HCT116 (cell line): ENCODE data around the gene RNF207. TPM values are rescaled to one million over a fixed set of nuclear protein-coding genes. Genes with fewer than 3 reads are reported as not detected.

Source experiments
- ATAC-seq: fragments of 200-7000 bp; cut with Tn5 transposase; 2 replicates; pipeline ENCODE4 v1.9.1; 2020; ENCODE audit warnings: mild to moderate bottlenecking, moderate library complexity
- BruUV-seq: library from RNA; stranded (reverse); fragments of 400-500 nt; replicated peaks from 2 replicates; lab custom pipeline; 2021; lab: Mats Ljungman, UMichigan
- CTCF ChIA-PET: fragments of 300-600 bp; sonication (Branson Sonifier 250); formaldehyde crosslinking; loops from one replicate; lab custom pipeline; 2021; ENCODE audit warnings: antibody characterized with exemption; lab: Charles Lee
- POLR2A ChIA-PET: fragments of 300-600, 350-600 bp; sonication (Branson Sonifier 250); formaldehyde crosslinking; loops from one replicate; lab custom pipeline; 2021; ENCODE audit warnings: antibody characterized with exemption; lab: Charles Lee
- RAD21 ChIA-PET, 2 experiments: fragments of 300-600 bp; sonication (Branson Sonifier 250); formaldehyde crosslinking; loops; one replicate each; lab custom pipeline; 2023; ENCODE audit warnings: low total read pairs in 2 of 2; ENCODE audit not compliant: uncharacterized antibody in 2 of 2, unreplicated experiment in 2 of 2, low non-redundant PET in 1 of 2; lab: Charles Lee
- DNase-seq: peaks from one replicate; pipeline ENCODE4 v3.0.0-alpha.2; 2010; ENCODE audit warnings: low read depth, low spot score
- H2AFZ ChIP-seq: fragments of 200-600 bp; shearing (Covaris generic), sonication (generic); 2 replicates; pipeline ENCODE4 v1.6.1; 2017; ENCODE audit warnings: low read depth, mixed run types, mixed read lengths, antibody characterized with exemption, low read length; ENCODE audit not compliant: poor library complexity, severe bottlenecking
- H3K27ac ChIP-seq: 2 replicates; pipeline ENCODE4 v1.5.1; 2012; ENCODE audit warnings: low read depth, low read length
- H3K27me3 ChIP-seq: fragments of 200-600 bp; sonication (generic); 2 replicates; pipeline ENCODE4 v1.6.1; 2016; ENCODE audit warnings: mixed run types, low read length, mixed read lengths; ENCODE audit not compliant: insufficient read depth
- H3K36me3 ChIP-seq, 2 experiments: fragments of 200-500 bp in 1 of 2; fragments of 200-600 bp in 1 of 2; sonication (Bioruptor generic) in 1 of 2; sonication (generic) in 1 of 2; 2 replicates each; pipeline versions ENCODE4 v1.5.1 to v1.6.1; 2014 to 2016; ENCODE audit warnings: low read length in 2 of 2, inconsistent platforms in 1 of 2, mixed read lengths in 1 of 2, mixed run types in 1 of 2; ENCODE audit not compliant: insufficient read depth in 2 of 2, control insufficient read depth in 1 of 2
- H3K4me1 ChIP-seq, 2 experiments: fragments of 200-600 bp in 1 of 2; sonication (generic) in 1 of 2; 2 replicates each; pipeline versions ENCODE4 v1.5.1 to v1.6.1; 2012 to 2017; ENCODE audit warnings: low read length in 2 of 2, inconsistent platforms in 1 of 2, mild to moderate bottlenecking in 1 of 2, mixed read lengths in 1 of 2, mixed run types in 1 of 2, moderate library complexity in 1 of 2; ENCODE audit not compliant: insufficient read depth in 2 of 2, control insufficient read depth in 1 of 2
- H3K4me2 ChIP-seq: fragments of 200-600 bp; sonication (generic); 2 replicates; pipeline ENCODE4 v1.6.1; 2017; ENCODE audit warnings: mixed run types, low read length, mixed read lengths
- H3K4me3 ChIP-seq, 2 experiments: fragments of 200-600 bp in 1 of 2; sonication (generic) in 1 of 2; replicated peaks in 1 of 2; 2 replicates each; pipeline ENCODE4 v1.5.1; 2011 to 2016; ENCODE audit warnings: low read length in 2 of 2, control low read depth in 1 of 2, low read depth in 1 of 2, mild to moderate bottlenecking in 1 of 2, mixed read lengths in 1 of 2, mixed run types in 1 of 2
- H3K79me2 ChIP-seq: fragments of 200-600 bp; sonication (generic); 2 replicates; pipeline ENCODE4 v1.6.1; 2017; ENCODE audit warnings: mild to moderate bottlenecking, mixed run types, low read length, moderate library complexity, mixed read lengths; ENCODE audit not compliant: insufficient read depth
- H3K9ac ChIP-seq: fragments of 200-600 bp; sonication (generic); 2 replicates; pipeline ENCODE4 v1.6.1; 2016; ENCODE audit warnings: low read length, mixed read lengths
- H3K9me2 ChIP-seq: fragments of 200-600 bp; sonication (generic), shearing (Covaris generic); 2 replicates; pipeline ENCODE4 v1.6.1; 2017; ENCODE audit warnings: mixed run types, mild to moderate bottlenecking, moderate library complexity; ENCODE audit not compliant: insufficient read depth
- H3K9me3 ChIP-seq, 2 experiments: fragments of 200-500 bp in 1 of 2; fragments of 200-600 bp in 1 of 2; sonication (Bioruptor generic) in 1 of 2; sonication (generic) in 1 of 2; 2 replicates each; pipeline ENCODE4 v1.6.1; 2014 to 2017; ENCODE audit warnings: low read length in 2 of 2, mixed read lengths in 2 of 2, inconsistent platforms in 1 of 2, low read depth in 1 of 2, mild to moderate bottlenecking in 1 of 2, mixed run types in 1 of 2, moderate library complexity in 1 of 2; ENCODE audit not compliant: control insufficient read depth in 1 of 2, insufficient read depth in 1 of 2
- H4K20me1 ChIP-seq: fragments of 200-600 bp; sonication (generic), shearing (Covaris generic); 2 replicates; pipeline ENCODE4 v1.6.1; 2017; ENCODE audit warnings: mixed run types, mild to moderate bottlenecking, moderate library complexity; ENCODE audit not compliant: insufficient read depth
- CBX3 ChIP-seq: IDR thresholded peaks from 2 replicates; pipeline ENCODE4 v1.6.1; 2012; ENCODE audit warnings: low read depth
- EGR1 ChIP-seq: IDR thresholded peaks from 2 replicates; pipeline ENCODE4 v1.6.1; 2012; ENCODE audit warnings: low read depth
- ELF1 ChIP-seq: IDR thresholded peaks from 2 replicates; pipeline ENCODE4 v1.6.1; 2012; ENCODE audit warnings: low read depth, borderline replicate concordance
- EZH2 ChIP-seq: fragments of 200-600 bp; sonication (generic); IDR thresholded peaks from 2 replicates; pipeline ENCODE4 v1.6.1; 2017; ENCODE audit warnings: antibody characterized with exemption, mixed run types
- FOSL1 ChIP-seq: IDR thresholded peaks from 2 replicates; pipeline ENCODE4 v1.6.1; 2012; ENCODE audit warnings: low read depth
- JUND ChIP-seq: IDR thresholded peaks from 2 replicates; pipeline ENCODE4 v1.6.1; 2012
- POLR2A ChIP-seq: IDR thresholded peaks from 2 replicates; pipeline ENCODE4 v1.7.0; 2011; ENCODE audit warnings: borderline replicate concordance; ENCODE audit not compliant: insufficient read depth, insufficient read length; ENCODE audit errors: extremely low read depth
- RAD21 ChIP-seq: IDR thresholded peaks from 2 replicates; pipeline ENCODE4 v1.6.1; 2012; ENCODE audit warnings: low read depth, mild to moderate bottlenecking
- SIN3A ChIP-seq: IDR thresholded peaks from 2 replicates; pipeline ENCODE4 v1.6.1; 2012; ENCODE audit warnings: low read depth
- SP1 ChIP-seq: IDR thresholded peaks from 2 replicates; pipeline ENCODE4 v1.6.1; 2012; ENCODE audit warnings: low read depth
- SRF ChIP-seq: IDR thresholded peaks from 2 replicates; pipeline ENCODE4 v1.6.1; 2012; ENCODE audit warnings: low read depth
- TCF7L2 ChIP-seq: IDR thresholded peaks from 2 replicates; pipeline ENCODE4 v1.7.0; 2011; ENCODE audit warnings: borderline replicate concordance, inconsistent platforms; ENCODE audit not compliant: insufficient read depth, insufficient read length; ENCODE audit errors: extremely low read depth
- YY1 ChIP-seq: IDR thresholded peaks from 2 replicates; pipeline ENCODE4 v1.6.1; 2011; ENCODE audit warnings: low read length, low read depth, moderate library complexity, mild to moderate bottlenecking; ENCODE audit not compliant: insufficient replicate concordance; ENCODE audit errors: extremely low read depth
- ZFX ChIP-seq: fragments of 450-650 bp; IDR thresholded peaks from 2 replicates; pipeline ENCODE4 v1.6.1; 2017
- ZNF274 ChIP-seq: fragments of 200-500 bp; sonication (Bioruptor generic); IDR thresholded peaks from 2 replicates; pipeline ENCODE4 v1.6.1; 2014; ENCODE audit warnings: mild to moderate bottlenecking, low read depth, low read length, inconsistent platforms
- intact Hi-C: fragments of 100-400 bp; cut with micrococcal nuclease; formaldehyde crosslinking; loops from 2 replicates; pipeline ENCODE4 v1.10.0; 2022
- total RNA-seq: library from RNA; stranded (reverse); gene quantifications from one replicate; pipeline ENCODE4 v1.2.1, GENCODE V29; 2021; ENCODE audit not compliant: unreplicated experiment
- TF ChIP-seq, protein P1 (sequence below): IDR thresholded peaks from 2 replicates; pipeline ENCODE4 v1.6.1; 2012
- TF ChIP-seq, protein P2 (sequence below), 3 experiments: fragments of 200-600 bp in 1 of 3; sonication (generic) in 1 of 3; IDR thresholded peaks in 2 of 3; conservative IDR thresholded peaks in 1 of 3; 2 replicates each; pipeline ENCODE4 v1.5.1; 2012 to 2017; ENCODE audit warnings: low read depth in 2 of 3, low read length in 2 of 3, antibody characterized with exemption in 1 of 3, borderline replicate concordance in 1 of 3, control low read depth in 1 of 3, mild to moderate bottlenecking in 1 of 3, mixed read lengths in 1 of 3, mixed run types in 1 of 3, moderate library complexity in 1 of 3; ENCODE audit not compliant: insufficient read depth in 1 of 3
- TF ChIP-seq, protein P3 (sequence below): IDR thresholded peaks from 2 replicates; pipeline ENCODE4 v1.6.1; 2012
- TF ChIP-seq, protein P4 (sequence below): IDR thresholded peaks from 2 replicates; pipeline ENCODE4 v1.6.1; 2011; ENCODE audit warnings: mild to moderate bottlenecking, low read length, moderate library complexity; ENCODE audit not compliant: insufficient replicate concordance; ENCODE audit errors: extremely low read depth

The RNF207 gene
- total RNA-seq, 1 experiment from 2014 or later = 61.2 TPM

DNA sequence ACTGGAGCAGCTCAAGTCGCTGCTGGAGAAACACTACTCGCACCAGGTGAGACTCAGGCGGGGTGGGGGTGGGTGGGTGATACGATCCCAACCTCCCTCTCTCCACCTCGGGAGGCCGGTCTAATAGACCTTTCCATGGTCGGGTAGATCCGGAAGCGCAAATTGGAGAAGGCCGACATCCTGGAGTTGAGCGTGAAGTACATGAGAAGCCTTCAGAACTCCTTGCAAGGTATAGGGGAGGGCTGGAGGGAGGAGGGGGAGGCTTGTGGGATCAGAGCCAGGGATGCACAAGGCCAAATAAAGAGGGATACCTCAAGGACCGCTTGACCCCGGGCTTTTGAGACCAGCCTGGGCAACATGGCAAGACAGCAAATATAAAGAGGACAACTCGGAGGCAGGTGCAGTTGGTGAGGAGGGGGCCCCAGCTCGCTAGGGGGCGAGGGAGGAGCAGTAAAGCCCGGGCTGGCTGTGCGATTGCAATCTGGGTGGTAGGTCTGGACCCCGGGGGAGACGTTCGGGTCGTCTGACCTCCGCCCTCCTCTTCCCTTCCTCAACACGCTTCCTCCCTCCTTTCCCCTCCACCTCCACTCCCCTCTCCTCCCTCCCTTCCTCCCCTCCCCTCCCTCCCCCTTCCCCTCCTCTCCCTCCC, 38.6 kb downstream of the RNF207 start:
- CTCF ChIA-PET = interaction anchor here (0.6 to 5.0 kb wide), 14 partner anchors 7 to 210 kb away, joined by 3 to 39 read pairs (median 8); partner anchors contain the start of genes HES2, ICMT and RNF207
- Histone ChIP-seq H3K27ac (no peak overlapping the region), H3K9me2 (no peaks in the 10 kb centered on the region), H3K79me2 (no peaks in the 10 kb centered on the region), H3K4me2 (no peak overlapping the region; the same call in 1 of the 2 replicates), H2AFZ (no peak overlapping the region), H3K4me1 (peaks cover 16 to 47% of the 10 kb centered on the region in 2 experiments; a peak in 3 of 4 replicates), H3K9ac (no peak overlapping the region), H3K36me3 (no peaks in the 10 kb centered on the region), H4K20me1 (no peaks in the 10 kb centered on the region), H3K27me3 (no peaks in the 10 kb centered on the region), H3K4me3 (no peak overlapping the region), H3K9me3 (no peaks in the 10 kb centered on the region)
- intact Hi-C loops = loop anchor here (1.0 to 5.0 kb wide), 4 partner anchors 40 to 963 kb away; no protein-coding TSS in a partner anchor
- ATAC-seq = no peak
- POLR2A ChIA-PET = no interaction called here
- no peak for TF ChIP-seq ELF1
- no peak for TF ChIP-seq SP1
- no peak for TF ChIP-seq FOSL1
- TF ChIP-seq POLR2A = no peak
- TF ChIP-seq, protein P1, sequence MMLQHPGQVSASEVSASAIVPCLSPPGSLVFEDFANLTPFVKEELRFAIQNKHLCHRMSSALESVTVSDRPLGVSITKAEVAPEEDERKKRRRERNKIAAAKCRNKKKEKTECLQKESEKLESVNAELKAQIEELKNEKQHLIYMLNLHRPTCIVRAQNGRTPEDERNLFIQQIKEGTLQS = no peak
- no peak for TF ChIP-seq ZNF274
- no peak for TF ChIP-seq EGR1
- no peak for TF ChIP-seq SRF
- no peak for TF ChIP-seq TCF7L2
- no peak for TF ChIP-seq JUND
- no peak for TF ChIP-seq EZH2
- no peak for TF ChIP-seq YY1
- TF ChIP-seq, protein P2, sequence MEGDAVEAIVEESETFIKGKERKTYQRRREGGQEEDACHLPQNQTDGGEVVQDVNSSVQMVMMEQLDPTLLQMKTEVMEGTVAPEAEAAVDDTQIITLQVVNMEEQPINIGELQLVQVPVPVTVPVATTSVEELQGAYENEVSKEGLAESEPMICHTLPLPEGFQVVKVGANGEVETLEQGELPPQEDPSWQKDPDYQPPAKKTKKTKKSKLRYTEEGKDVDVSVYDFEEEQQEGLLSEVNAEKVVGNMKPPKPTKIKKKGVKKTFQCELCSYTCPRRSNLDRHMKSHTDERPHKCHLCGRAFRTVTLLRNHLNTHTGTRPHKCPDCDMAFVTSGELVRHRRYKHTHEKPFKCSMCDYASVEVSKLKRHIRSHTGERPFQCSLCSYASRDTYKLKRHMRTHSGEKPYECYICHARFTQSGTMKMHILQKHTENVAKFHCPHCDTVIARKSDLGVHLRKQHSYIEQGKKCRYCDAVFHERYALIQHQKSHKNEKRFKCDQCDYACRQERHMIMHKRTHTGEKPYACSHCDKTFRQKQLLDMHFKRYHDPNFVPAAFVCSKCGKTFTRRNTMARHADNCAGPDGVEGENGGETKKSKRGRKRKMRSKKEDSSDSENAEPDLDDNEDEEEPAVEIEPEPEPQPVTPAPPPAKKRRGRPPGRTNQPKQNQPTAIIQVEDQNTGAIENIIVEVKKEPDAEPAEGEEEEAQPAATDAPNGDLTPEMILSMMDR (IDR thresholded peaks at IDR 0.05 in 2 of 3, conservative IDR thresholded peaks at IDR 0.05 in 1 of 3; ENCODE audit: borderline replicate concordance in 1 of 3, insufficient read depth in 1 of 3, low read depth in 2 of 3, low read length in 2 of 3) = no peak
- TF ChIP-seq, protein P3, sequence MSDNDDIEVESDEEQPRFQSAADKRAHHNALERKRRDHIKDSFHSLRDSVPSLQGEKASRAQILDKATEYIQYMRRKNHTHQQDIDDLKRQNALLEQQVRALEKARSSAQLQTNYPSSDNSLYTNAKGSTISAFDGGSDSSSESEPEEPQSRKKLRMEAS = no peak
- no peak for TF ChIP-seq ZFX
- TF ChIP-seq, protein P4, sequence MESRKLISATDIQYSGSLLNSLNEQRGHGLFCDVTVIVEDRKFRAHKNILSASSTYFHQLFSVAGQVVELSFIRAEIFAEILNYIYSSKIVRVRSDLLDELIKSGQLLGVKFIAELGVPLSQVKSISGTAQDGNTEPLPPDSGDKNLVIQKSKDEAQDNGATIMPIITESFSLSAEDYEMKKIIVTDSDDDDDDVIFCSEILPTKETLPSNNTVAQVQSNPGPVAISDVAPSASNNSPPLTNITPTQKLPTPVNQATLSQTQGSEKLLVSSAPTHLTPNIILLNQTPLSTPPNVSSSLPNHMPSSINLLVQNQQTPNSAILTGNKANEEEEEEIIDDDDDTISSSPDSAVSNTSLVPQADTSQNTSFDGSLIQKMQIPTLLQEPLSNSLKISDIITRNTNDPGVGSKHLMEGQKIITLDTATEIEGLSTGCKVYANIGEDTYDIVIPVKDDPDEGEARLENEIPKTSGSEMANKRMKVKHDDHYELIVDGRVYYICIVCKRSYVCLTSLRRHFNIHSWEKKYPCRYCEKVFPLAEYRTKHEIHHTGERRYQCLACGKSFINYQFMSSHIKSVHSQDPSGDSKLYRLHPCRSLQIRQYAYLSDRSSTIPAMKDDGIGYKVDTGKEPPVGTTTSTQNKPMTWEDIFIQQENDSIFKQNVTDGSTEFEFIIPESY = no peak
- TF ChIP-seq CBX3 = no peak
- no peak for TF ChIP-seq SIN3A
- no peak for TF ChIP-seq RAD21
- BruUV-seq = no TSS peak
- RAD21 ChIA-PET = interaction anchor here (0.7 to 1.4 kb wide), 6 partner anchors 8 to 192 kb away, joined by 3 to 5 read pairs (median 3); no protein-coding TSS in a partner anchor
- DNase-seq = no peak
